ENCODE results near the gene ZNF423. TPM values are rescaled to one million over a fixed set of nuclear protein-coding genes. Genes with fewer than 3 reads are reported as not detected.

The ZNF423 gene
- total RNA-seq, 1 experiment from 2014 or later, result not detected

- BruUV-seq (replicated peaks), result no TSS peak
- Mint-ChIP-seq H3K9me3 (ENCODE audit: low read depth, unreplicated experiment) (no peaks in the 10 kb centered on the region), H3K27me3 (ENCODE audit: unreplicated experiment) (peaks cover 95% of the 10 kb centered on the region), H3K4me3 (ENCODE audit: low read depth, unreplicated experiment) (no peak overlapping the region), H3K27ac (ENCODE audit: unreplicated experiment) (no peak overlapping the region), H3K36me3 (ENCODE audit: insufficient read depth, unreplicated experiment) (no peaks in the 10 kb centered on the region), H3K4me1 (ENCODE audit: low read depth, unreplicated experiment) (no peaks in the 10 kb centered on the region)
- TF ChIP-seq, protein P1, sequence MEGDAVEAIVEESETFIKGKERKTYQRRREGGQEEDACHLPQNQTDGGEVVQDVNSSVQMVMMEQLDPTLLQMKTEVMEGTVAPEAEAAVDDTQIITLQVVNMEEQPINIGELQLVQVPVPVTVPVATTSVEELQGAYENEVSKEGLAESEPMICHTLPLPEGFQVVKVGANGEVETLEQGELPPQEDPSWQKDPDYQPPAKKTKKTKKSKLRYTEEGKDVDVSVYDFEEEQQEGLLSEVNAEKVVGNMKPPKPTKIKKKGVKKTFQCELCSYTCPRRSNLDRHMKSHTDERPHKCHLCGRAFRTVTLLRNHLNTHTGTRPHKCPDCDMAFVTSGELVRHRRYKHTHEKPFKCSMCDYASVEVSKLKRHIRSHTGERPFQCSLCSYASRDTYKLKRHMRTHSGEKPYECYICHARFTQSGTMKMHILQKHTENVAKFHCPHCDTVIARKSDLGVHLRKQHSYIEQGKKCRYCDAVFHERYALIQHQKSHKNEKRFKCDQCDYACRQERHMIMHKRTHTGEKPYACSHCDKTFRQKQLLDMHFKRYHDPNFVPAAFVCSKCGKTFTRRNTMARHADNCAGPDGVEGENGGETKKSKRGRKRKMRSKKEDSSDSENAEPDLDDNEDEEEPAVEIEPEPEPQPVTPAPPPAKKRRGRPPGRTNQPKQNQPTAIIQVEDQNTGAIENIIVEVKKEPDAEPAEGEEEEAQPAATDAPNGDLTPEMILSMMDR (IDR thresholded peaks at IDR 0.05; ENCODE audit: unreplicated experiment), result no peak
- no peak for DNase-seq
- CTCF ChIA-PET, result interaction anchor here (0.5 kb wide), 1 partner anchor 12 kb away, joined by 3 read pairs; no protein-coding TSS in a partner anchor
- intact Hi-C loops (cut with micrococcal nuclease; ENCODE audit: unreplicated experiment), result no loop called here
Observed at GRCh38 chr16:49601576-49601975, 254.3 kb downstream of the ZNF423 start.

DNA sequence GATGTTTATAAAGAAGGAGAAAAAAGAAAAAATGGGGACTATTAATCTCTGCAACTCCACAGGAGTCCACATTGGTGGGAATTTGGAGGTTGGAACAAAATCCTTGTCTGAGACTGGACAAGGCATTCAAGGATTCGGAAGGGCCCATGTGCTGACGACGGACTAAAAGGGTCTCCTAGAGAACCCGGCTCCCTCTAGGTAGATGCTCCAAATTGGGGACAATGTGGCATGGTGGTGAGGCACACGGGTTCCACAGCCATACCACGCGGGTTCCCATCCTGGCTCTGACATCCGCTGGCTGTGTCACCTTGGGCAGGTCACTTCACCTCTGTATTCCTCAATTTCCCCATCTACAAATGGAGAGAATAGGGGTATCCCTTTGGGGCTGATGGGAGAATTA, 254.9 kb downstream of the ZNF423 start:
- Mint-ChIP-seq H3K27ac (ENCODE audit: unreplicated experiment) (no peak overlapping the region), H3K9me3 (ENCODE audit: low read depth, unreplicated experiment) (no peaks in the 10 kb centered on the region), H3K36me3 (ENCODE audit: insufficient read depth, unreplicated experiment) (no peaks in the 10 kb centered on the region), H3K27me3 (ENCODE audit: unreplicated experiment) (peaks cover 95% of the 10 kb centered on the region), H3K4me3 (ENCODE audit: low read depth, unreplicated experiment) (no peak overlapping the region), H3K4me1 (ENCODE audit: low read depth, unreplicated experiment) (no peaks in the 10 kb centered on the region)
- intact Hi-C loops (cut with micrococcal nuclease; ENCODE audit: unreplicated experiment), result no loop called here
- BruUV-seq (replicated peaks), result no TSS peak
- TF ChIP-seq, protein P1 (IDR thresholded peaks at IDR 0.05; ENCODE audit: unreplicated experiment), result no peak
- no peak for DNase-seq
- CTCF ChIA-PET, result no interaction called here

DNA sequence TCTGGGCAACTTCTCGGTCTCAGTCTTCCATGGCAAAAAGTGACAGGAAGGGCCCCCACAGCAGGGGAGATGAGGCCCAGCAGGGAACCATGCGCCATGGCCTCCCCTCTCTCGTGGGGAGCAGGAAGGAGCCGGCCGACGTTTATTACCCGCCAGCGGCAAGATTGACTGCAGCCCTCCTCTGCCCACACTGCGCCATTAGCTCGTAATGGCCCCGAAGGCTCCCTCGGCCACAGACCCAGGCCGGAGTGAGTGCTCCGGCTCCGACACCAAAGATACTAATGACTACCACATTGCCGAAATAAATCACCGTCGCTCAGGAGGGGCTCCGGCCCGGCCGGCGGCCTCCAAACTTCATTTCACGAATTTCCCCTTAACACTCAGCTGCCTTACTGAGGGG, 255.4 kb downstream of the ZNF423 start:
- H3K27ac Mint-ChIP-seq (ENCODE audit: unreplicated experiment), result no peak overlapping the region
- H3K4me3 Mint-ChIP-seq (ENCODE audit: low read depth, unreplicated experiment), result no peak overlapping the region
- H3K4me1 Mint-ChIP-seq (ENCODE audit: low read depth, unreplicated experiment), result no peaks in the 10 kb centered on the region
- CTCF ChIA-PET, result no interaction called here
- intact Hi-C loops (cut with micrococcal nuclease; ENCODE audit: unreplicated experiment), result no loop called here
- DNase-seq, result no peak
- H3K27me3 Mint-ChIP-seq (ENCODE audit: unreplicated experiment), result peaks cover 95% of the 10 kb centered on the region
- H3K36me3 Mint-ChIP-seq (ENCODE audit: insufficient read depth, unreplicated experiment), result no peaks in the 10 kb centered on the region
- TF ChIP-seq, protein P1 (IDR thresholded peaks at IDR 0.05; ENCODE audit: unreplicated experiment), result no peak
- no TSS peak for BruUV-seq (replicated peaks)
- H3K9me3 Mint-ChIP-seq (ENCODE audit: low read depth, unreplicated experiment), result no peaks in the 10 kb centered on the region

DNA sequence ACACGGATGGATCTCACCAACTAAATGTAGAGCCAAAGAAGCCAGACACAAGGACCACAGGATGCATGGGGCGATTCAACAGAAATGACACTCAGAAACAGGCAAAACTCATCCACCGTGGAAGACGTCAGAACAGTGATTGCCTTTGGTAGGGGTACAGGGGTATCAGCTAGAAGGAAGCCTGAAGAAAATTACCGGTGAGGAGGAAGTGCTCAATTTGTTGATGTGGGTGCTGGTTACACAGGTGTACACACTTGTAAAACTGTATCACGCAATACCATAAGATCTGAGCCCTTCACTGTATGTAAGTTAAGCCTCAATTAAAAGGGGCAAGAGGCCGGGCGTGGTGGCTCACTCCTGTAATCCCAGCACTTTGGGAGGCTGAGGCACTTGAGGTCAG, 256.2 kb downstream of the ZNF423 start:
- intact Hi-C loops (cut with micrococcal nuclease; ENCODE audit: unreplicated experiment), result no loop called here
- no peaks in the 10 kb centered on the region for H3K4me1 Mint-ChIP-seq (ENCODE audit: low read depth, unreplicated experiment)

More for the DNA sequence above, 256.2 kb downstream of the ZNF423 start:
- no peak for DNase-seq
- Mint-ChIP-seq H3K9me3 (ENCODE audit: low read depth, unreplicated experiment) (no peaks in the 10 kb centered on the region), H3K27ac (ENCODE audit: unreplicated experiment) (no peak overlapping the region), H3K4me3 (ENCODE audit: low read depth, unreplicated experiment) (no peak overlapping the region), H3K27me3 (ENCODE audit: unreplicated experiment) (peaks cover 95% of the 10 kb centered on the region), H3K36me3 (ENCODE audit: insufficient read depth, unreplicated experiment) (no peaks in the 10 kb centered on the region)
- TF ChIP-seq, protein P1 (IDR thresholded peaks at IDR 0.05; ENCODE audit: unreplicated experiment), result no peak
- CTCF ChIA-PET, result no interaction called here
- no TSS peak for BruUV-seq (replicated peaks)

Data from Calu3 (cell line).